Measurements from ENCODE around the gene DDX10.

DDX10 gene

DNA sequence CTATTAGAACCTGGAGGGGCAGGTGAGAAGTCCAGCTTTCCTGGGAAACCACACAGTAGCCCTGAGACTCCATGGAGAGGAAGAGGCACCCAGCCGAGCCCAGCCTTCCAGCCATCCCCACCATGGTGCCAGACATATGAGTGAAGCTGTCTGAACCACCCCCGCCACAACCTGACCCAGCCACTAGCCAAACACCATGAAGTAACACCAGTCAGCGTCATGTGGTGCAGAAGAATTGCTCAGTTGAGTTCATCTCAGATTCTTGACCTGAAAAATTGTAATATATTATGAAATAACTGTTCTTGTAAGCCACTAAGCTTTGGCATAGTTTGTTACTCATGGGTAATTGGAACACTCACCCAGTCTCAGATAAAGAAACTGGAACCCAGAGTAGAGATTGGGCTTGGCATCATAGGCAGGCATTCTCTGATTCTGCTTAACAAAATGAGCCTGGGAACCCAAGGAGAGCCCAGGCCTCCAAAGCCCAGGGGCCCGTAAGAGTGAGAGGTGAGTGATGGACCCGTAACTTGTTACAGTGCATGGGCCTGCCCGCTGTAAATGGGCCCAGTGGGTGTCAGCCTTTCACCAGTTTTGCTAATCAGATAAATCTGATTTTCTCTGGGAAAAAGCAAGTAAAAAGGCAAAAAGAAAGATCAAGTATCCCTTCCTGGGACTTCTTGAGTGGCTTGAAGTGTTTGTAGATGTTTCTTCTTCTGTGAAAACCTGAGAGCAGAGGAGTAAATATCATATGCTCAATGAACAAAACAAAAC, 305.5 kb downstream of the DDX10 start:
- H3K9me3 ChIP-seq (ENCODE audit: control insufficient read depth, low read length): no peaks in the 10 kb centered on the region
- no peaks in the 10 kb centered on the region for H3K36me3 ChIP-seq (ENCODE audit: control insufficient read depth, insufficient read depth, low read length)
- no peaks in the 10 kb centered on the region for H3K27me3 ChIP-seq (replicated peaks; ENCODE audit: control insufficient read depth, insufficient read depth, low read length, poor library complexity, severe bottlenecking)
- H3K4me1 ChIP-seq (ENCODE audit: control insufficient read depth, insufficient read depth, low read length, poor library complexity, severe bottlenecking): no peaks in the 10 kb centered on the region
- H3K27ac ChIP-seq (ENCODE audit: insufficient read depth, low read length, poor library complexity, severe bottlenecking): no peak overlapping the region
- no peak overlapping the region for H3K4me3 ChIP-seq (ENCODE audit: insufficient read depth, low read depth, low read length, poor library complexity, severe bottlenecking)
- no peak for DNase-seq

DNA sequence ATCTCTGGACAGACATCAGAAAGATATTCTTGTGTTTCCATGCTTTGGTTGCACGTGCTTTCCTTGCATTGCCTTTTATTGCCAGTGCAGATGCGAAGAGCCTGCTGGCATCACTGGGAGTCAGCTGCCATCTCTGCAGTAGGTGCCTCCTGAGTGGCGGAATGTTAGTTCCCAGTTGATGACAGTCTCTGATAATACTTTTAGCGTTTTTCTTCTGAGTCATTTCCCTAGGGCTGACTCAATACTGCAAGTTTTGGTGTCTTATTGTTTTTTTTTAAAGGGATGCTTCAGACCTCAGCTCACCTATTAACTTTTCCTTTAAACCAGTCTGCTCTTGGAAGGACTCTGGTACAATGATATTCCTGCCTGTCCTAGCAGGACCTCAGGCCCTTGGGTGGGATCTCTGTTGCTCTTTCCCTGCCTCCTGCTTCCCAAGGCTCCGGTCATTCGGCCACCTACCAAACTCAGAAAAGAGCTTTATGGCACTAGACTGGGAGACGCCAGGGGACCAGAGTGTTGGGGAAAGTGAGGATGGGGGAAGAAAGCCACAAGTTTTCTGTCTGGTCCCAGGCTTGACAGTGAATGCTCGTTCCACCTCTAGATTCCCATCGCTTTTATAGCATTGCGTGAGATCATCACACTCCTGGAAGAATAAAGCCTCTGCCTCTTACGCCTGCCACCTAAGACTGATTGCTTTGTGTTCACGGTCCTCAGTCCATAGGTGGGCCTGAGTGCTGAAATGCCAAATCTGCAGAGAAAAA, 308.7 kb downstream of the DDX10 start:
- no peak overlapping the region for H3K4me3 ChIP-seq (ENCODE audit: insufficient read depth, low read depth, low read length, poor library complexity, severe bottlenecking)

DNA sequence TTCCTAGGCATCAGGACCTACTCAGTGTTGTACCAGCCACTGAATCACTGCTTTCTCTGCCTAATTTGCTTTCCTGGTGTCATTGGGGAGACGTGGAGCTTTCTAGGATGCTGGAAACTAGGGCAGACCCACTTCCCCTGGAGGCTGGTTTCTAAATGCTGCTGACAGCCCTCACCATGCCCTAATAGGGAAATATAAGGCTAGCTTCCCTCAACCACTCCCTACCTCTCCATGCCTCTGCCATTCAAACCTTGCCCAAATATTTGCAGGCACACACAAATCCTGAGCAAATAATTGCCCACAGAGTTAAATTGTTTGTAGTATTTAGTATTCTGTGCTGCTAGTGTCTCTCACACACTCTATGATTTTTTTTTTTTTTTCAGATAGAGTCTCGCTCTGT, 310.2 kb downstream of the DDX10 start:
- Histone ChIP-seq H3K27ac (ENCODE audit: insufficient read depth, low read length, poor library complexity, severe bottlenecking) (no peak overlapping the region), H3K36me3 (ENCODE audit: control insufficient read depth, insufficient read depth, low read length) (no peaks in the 10 kb centered on the region), H3K4me1 (ENCODE audit: control insufficient read depth, insufficient read depth, low read length, poor library complexity, severe bottlenecking) (no peaks in the 10 kb centered on the region), H3K9me3 (ENCODE audit: control insufficient read depth, low read length) (no peaks in the 10 kb centered on the region), H3K4me3 (ENCODE audit: insufficient read depth, low read depth, low read length, poor library complexity, severe bottlenecking) (no peak overlapping the region), H3K27me3 (replicated peaks; ENCODE audit: control insufficient read depth, insufficient read depth, low read length, poor library complexity, severe bottlenecking) (no peaks in the 10 kb centered on the region)
- DNase-seq: no peak

More for the DNA sequence above, 308.7 kb downstream of the DDX10 start:
- Histone ChIP-seq H3K4me1 (ENCODE audit: control insufficient read depth, insufficient read depth, low read length, poor library complexity, severe bottlenecking) (no peaks in the 10 kb centered on the region), H3K9me3 (ENCODE audit: control insufficient read depth, low read length) (no peaks in the 10 kb centered on the region), H3K27me3 (replicated peaks; ENCODE audit: control insufficient read depth, insufficient read depth, low read length, poor library complexity, severe bottlenecking) (no peaks in the 10 kb centered on the region), H3K36me3 (ENCODE audit: control insufficient read depth, insufficient read depth, low read length) (no peaks in the 10 kb centered on the region), H3K27ac (ENCODE audit: insufficient read depth, low read length, poor library complexity, severe bottlenecking) (no peak overlapping the region)
- DNase-seq: no peak

DNA sequence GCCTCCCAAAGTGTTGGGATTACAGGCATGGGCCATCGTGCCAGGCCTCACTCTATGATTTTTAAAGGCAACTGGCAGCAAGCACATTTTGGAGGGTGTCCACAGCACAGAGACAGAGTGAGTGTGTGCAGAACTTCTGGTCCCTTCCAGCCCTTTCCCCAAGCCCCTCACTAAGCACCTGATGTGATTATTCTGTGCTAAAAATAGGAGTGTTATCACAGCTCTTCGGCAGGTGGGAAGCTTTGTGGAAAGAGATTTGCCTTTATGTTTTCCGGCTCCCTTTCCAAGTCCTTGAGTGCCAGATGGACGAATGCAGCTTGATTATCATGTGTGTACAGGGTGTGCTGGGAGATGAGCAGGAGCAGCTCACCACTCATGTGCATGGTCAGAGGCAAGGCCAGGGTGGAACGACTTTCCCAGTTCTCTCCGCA, 310.8 kb downstream of the DDX10 start:
- no peaks in the 10 kb centered on the region for H3K9me3 ChIP-seq (ENCODE audit: control insufficient read depth, low read length)
- no peaks in the 10 kb centered on the region for H3K27me3 ChIP-seq (replicated peaks; ENCODE audit: control insufficient read depth, insufficient read depth, low read length, poor library complexity, severe bottlenecking)
- DNase-seq: no peak
- no peaks in the 10 kb centered on the region for H3K36me3 ChIP-seq (ENCODE audit: control insufficient read depth, insufficient read depth, low read length)
- H3K4me3 ChIP-seq (ENCODE audit: insufficient read depth, low read depth, low read length, poor library complexity, severe bottlenecking): no peak overlapping the region
- H3K4me1 ChIP-seq (ENCODE audit: control insufficient read depth, insufficient read depth, low read length, poor library complexity, severe bottlenecking): no peaks in the 10 kb centered on the region
- no peak overlapping the region for H3K27ac ChIP-seq (ENCODE audit: insufficient read depth, low read length, poor library complexity, severe bottlenecking)

DNA sequence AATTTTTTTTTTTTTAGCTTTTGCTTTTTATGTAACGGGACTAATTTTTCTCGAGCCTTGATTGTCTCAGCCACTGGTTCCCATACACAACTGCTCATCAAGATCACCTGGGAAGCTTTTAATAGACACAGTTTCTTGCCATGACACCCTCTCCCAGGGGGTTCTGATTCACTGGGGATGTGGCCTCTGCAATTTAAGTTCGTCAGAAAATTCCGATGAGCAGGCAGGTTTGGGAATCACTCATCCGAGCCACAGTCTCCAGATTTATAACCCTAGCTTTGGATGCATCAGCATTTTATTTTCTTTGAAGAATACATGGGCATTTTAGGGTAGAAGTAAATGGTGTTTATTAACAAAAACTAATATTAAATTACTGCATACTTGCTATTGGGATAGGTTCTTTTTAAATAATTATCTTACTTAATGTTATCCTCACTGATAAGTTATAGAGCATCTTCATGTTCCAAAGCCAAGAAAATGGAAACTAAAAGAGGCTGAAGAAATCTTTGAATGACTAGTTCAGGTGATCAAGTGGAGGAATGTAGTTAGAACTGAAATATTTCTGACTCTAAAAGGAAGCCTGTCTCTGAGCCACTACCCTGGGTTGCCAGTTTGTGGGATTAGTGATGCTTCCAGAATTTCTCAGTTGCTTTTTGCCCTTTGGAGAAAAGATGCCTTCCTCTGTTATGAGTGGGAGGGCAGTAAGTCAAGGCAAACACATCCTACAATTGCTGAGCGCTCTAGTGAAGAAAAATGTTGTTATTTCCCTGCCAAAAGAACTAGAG, 319.0 kb downstream of the DDX10 start:
- no peaks in the 10 kb centered on the region for H3K36me3 ChIP-seq (ENCODE audit: control insufficient read depth, insufficient read depth, low read length)
- DNase-seq: no peak
- H3K4me3 ChIP-seq (ENCODE audit: insufficient read depth, low read depth, low read length, poor library complexity, severe bottlenecking): no peak overlapping the region
- no peak overlapping the region for H3K27ac ChIP-seq (ENCODE audit: insufficient read depth, low read length, poor library complexity, severe bottlenecking)
- H3K4me1 ChIP-seq (ENCODE audit: control insufficient read depth, insufficient read depth, low read length, poor library complexity, severe bottlenecking): no peaks in the 10 kb centered on the region
- no peaks in the 10 kb centered on the region for H3K27me3 ChIP-seq (replicated peaks; ENCODE audit: control insufficient read depth, insufficient read depth, low read length, poor library complexity, severe bottlenecking)
- no peaks in the 10 kb centered on the region for H3K9me3 ChIP-seq (ENCODE audit: control insufficient read depth, low read length)

DNA sequence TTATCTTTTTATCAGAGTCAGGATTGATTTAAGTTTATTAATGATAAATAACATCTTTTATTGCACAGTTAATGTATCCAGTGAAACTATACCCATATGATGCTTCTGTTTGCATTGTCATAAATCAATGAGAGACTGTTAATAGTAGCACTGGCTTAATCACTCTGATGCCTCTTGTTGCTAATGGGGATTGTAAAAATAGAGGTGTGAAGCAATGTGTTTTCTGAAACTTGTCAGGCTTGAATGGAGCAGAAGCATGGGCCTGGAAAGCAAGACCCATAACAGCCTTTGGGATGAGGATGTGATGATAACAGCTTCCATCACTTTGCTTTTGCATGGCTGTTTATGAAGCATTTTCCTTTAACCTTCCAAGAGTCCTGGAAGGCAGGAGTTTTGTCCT, 319.7 kb downstream of the DDX10 start:
- Histone ChIP-seq H3K4me3 (ENCODE audit: insufficient read depth, low read depth, low read length, poor library complexity, severe bottlenecking) (no peak overlapping the region), H3K9me3 (ENCODE audit: control insufficient read depth, low read length) (no peaks in the 10 kb centered on the region), H3K4me1 (ENCODE audit: control insufficient read depth, insufficient read depth, low read length, poor library complexity, severe bottlenecking) (no peaks in the 10 kb centered on the region), H3K27ac (ENCODE audit: insufficient read depth, low read length, poor library complexity, severe bottlenecking) (no peak overlapping the region), H3K27me3 (replicated peaks; ENCODE audit: control insufficient read depth, insufficient read depth, low read length, poor library complexity, severe bottlenecking) (no peaks in the 10 kb centered on the region), H3K36me3 (ENCODE audit: control insufficient read depth, insufficient read depth, low read length) (no peaks in the 10 kb centered on the region)
- no peak for DNase-seq

DNA sequence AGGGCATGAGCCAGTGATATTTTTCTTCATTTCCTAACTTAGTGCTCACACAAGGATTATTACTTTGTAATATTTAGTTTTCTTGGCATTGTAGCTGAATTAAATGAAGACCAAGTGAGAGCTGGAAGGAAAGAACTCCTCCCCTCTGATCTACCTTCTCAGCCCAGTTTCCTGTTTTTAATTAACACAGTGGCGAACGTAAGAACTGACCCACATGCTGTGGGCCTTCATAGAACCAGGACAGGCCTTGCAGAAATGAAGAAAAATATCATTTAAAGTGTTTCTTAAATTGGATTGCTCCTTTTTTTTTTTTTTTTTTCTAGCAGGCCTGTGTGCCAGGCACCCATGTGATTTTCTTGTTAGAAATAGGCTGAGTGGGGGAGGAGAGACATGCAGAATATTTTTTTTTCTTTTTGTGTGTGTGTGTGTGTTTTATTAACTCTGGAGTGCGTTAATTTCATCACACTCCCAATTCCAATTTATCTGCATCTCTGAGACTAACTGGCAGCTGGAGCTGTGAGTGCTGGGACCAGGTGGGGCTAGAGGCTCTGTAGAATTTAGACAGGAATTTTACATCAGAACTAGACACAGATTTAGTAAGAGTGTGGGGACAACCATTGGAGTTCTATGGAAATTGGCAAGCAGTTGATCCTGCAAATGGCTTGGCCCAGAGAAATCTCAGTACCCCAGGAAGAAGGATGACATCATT, 320.5 kb downstream of the DDX10 start:
- no peak for DNase-seq
- Histone ChIP-seq H3K27ac (ENCODE audit: insufficient read depth, low read length, poor library complexity, severe bottlenecking) (no peak overlapping the region), H3K36me3 (ENCODE audit: control insufficient read depth, insufficient read depth, low read length) (no peaks in the 10 kb centered on the region), H3K9me3 (ENCODE audit: control insufficient read depth, low read length) (no peaks in the 10 kb centered on the region), H3K4me3 (ENCODE audit: insufficient read depth, low read depth, low read length, poor library complexity, severe bottlenecking) (no peak overlapping the region), H3K4me1 (ENCODE audit: control insufficient read depth, insufficient read depth, low read length, poor library complexity, severe bottlenecking) (no peaks in the 10 kb centered on the region), H3K27me3 (replicated peaks; ENCODE audit: control insufficient read depth, insufficient read depth, low read length, poor library complexity, severe bottlenecking) (no peaks in the 10 kb centered on the region)

DNA sequence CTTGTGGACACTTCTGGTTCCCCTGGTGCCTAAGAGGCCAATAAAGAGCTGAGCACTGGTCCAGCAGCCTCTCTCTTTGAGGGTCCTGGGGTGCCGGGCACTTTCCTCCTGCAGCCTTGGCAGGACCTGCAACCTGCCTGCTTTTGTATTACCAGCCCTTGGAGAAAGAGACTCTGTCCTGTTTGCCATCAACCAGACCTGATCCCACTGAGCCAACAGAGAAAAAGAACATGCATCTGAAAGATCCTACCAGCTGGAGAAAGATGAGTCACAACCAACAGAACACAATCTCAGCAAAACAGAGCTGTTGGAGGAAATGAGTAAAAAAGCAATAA, 321.0 kb downstream of the DDX10 start:
- no peak overlapping the region for H3K27ac ChIP-seq (ENCODE audit: insufficient read depth, low read length, poor library complexity, severe bottlenecking)
- H3K27me3 ChIP-seq (replicated peaks; ENCODE audit: control insufficient read depth, insufficient read depth, low read length, poor library complexity, severe bottlenecking): no peaks in the 10 kb centered on the region
- DNase-seq: no peak
- no peaks in the 10 kb centered on the region for H3K4me1 ChIP-seq (ENCODE audit: control insufficient read depth, insufficient read depth, low read length, poor library complexity, severe bottlenecking)
- H3K36me3 ChIP-seq (ENCODE audit: control insufficient read depth, insufficient read depth, low read length): no peaks in the 10 kb centered on the region
- H3K9me3 ChIP-seq (ENCODE audit: control insufficient read depth, low read length): no peaks in the 10 kb centered on the region
- no peak overlapping the region for H3K4me3 ChIP-seq (ENCODE audit: insufficient read depth, low read depth, low read length, poor library complexity, severe bottlenecking)

Data from effector memory CD4-positive, alpha-beta T cell (primary cell).